Measurements from ENCODE around the gene ADGRV1. TPM values are rescaled to one million over a fixed set of nuclear protein-coding genes. Genes with fewer than 3 reads are reported as not detected.
"Not testable (repeated sequence)": the region's sequence is repeated elsewhere in the genome, so short reads cannot be mapped to it uniquely, and the experiment has no call there.

ADGRV1 gene
- polyA plus RNA-seq, 1 of the 3 experiments (the other 2 are of a cell fraction), result 0.23 TPM

DNA sequence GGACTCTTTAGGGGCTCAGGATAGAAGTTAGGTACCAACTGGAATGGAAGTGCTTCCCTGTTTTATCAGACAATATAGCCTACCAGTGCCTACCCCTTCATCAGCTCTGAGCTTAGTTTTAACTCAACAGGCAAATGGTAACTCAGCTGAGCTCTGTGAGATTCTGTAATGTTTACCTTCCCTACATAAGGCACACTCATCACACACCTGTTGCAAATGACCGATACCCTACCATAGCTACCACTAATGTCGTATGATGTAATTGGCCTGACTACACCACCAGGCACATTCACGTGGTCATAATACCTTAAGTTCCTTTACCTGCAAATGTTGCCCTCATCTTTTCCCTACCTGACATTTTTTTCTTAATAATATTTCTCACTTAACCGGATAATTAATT is 254.8 kb downstream of the ADGRV1 start:
- ChIA-PET POLR2A (no interaction called here), CTCF (interaction anchor here (1.0 kb wide), 1 partner anchor 11 kb away, joined by 3 read pairs; no protein-coding TSS in a partner anchor)
- H3K4me3 ChIP-seq (ENCODE audit: low read depth in 2 of 2, low read length in 1 of 2), result no peak overlapping the region
- H3K9me3 ChIP-seq, result no peaks in the 10 kb centered on the region
- no peak overlapping the region for H3K27ac ChIP-seq (ENCODE audit: low read depth in 2 of 2, low read length in 1 of 2)
- peaks cover 0 to 5% of the 10 kb centered on the region in 2 experiments; a peak in 2 of 4 replicates for H3K4me1 ChIP-seq (ENCODE audit: control insufficient read depth in 1 of 2, insufficient read depth in 2 of 2, low read depth in 1 of 2, low read length in 1 of 2)
- no peaks in the 10 kb centered on the region for H3F3A ChIP-seq (replicated peaks; ENCODE audit: insufficient read depth)
- no peaks in the 10 kb centered on the region for H3K36me3 ChIP-seq (replicated peaks in 1 of 2; ENCODE audit: control insufficient read depth in 1 of 2, insufficient read depth in 2 of 2, low read length in 1 of 2)
- no peak overlapping the region for H3K4me2 ChIP-seq
- DNase-seq, result no peak
- TF ChIP-seq RFX5 (IDR thresholded peaks at IDR 0.05; ENCODE audit: low read length) (no peak), GATA2 (CRISPR knock-in tag; IDR thresholded peaks at IDR 0.05) (no peak), POLR2AphosphoS5 (IDR thresholded peaks at IDR 0.05; ENCODE audit: low read depth, low read length) (no peak)
- TF ChIP-seq, protein P1, sequence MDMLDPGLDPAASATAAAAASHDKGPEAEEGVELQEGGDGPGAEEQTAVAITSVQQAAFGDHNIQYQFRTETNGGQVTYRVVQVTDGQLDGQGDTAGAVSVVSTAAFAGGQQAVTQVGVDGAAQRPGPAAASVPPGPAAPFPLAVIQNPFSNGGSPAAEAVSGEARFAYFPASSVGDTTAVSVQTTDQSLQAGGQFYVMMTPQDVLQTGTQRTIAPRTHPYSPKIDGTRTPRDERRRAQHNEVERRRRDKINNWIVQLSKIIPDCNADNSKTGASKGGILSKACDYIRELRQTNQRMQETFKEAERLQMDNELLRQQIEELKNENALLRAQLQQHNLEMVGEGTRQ (IDR thresholded peaks at IDR 0.05; ENCODE audit: borderline replicate concordance, low read depth, low read length), result no peak
- TF ChIP-seq, protein P2, sequence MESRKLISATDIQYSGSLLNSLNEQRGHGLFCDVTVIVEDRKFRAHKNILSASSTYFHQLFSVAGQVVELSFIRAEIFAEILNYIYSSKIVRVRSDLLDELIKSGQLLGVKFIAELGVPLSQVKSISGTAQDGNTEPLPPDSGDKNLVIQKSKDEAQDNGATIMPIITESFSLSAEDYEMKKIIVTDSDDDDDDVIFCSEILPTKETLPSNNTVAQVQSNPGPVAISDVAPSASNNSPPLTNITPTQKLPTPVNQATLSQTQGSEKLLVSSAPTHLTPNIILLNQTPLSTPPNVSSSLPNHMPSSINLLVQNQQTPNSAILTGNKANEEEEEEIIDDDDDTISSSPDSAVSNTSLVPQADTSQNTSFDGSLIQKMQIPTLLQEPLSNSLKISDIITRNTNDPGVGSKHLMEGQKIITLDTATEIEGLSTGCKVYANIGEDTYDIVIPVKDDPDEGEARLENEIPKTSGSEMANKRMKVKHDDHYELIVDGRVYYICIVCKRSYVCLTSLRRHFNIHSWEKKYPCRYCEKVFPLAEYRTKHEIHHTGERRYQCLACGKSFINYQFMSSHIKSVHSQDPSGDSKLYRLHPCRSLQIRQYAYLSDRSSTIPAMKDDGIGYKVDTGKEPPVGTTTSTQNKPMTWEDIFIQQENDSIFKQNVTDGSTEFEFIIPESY (IDR thresholded peaks at IDR 0.05; ENCODE audit: borderline replicate concordance, low read depth), result no peak
- H3K9me2 ChIP-seq, result no peaks in the 10 kb centered on the region
- H4K20me1 ChIP-seq (ENCODE audit: insufficient read depth), result no peaks in the 10 kb centered on the region
- H3K79me2 ChIP-seq (ENCODE audit: insufficient read depth), result no peaks in the 10 kb centered on the region
- H3K27me3 ChIP-seq (ENCODE audit: insufficient read depth), result no peaks in the 10 kb centered on the region
- no peak overlapping the region for H3K9ac ChIP-seq
- 79% methylated on average over 4 of the region's 4 CpGs for WGBS (ENCODE audit: low lambda C conversion rate)
- H2AFZ ChIP-seq (ENCODE audit: low read depth), result no peak overlapping the region

DNA sequence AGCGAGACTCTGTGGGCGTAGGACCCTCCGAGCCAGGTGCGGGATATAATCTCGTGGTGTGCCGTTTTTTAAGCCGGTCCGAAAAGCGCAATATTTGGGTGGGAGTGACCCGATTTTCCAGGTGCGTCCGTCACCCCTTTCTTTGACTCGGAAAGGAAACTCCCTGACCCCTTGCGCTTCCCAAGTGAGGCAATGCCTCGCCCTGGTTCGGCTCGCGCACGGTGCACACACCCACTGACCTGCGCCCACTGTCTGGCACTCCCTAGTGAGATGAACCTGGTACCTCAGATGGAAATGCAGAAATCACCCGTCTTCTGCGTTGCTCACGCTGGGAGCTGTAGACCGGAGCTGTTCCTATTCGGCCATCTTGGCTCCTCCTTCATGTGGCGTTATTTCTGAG is 263.5 kb downstream of the ADGRV1 start:
- H3K4me1 ChIP-seq (ENCODE audit: control insufficient read depth in 1 of 2, insufficient read depth in 2 of 2, low read depth in 1 of 2, low read length in 1 of 2); H3K9ac ChIP-seq; H3K36me3 ChIP-seq (replicated peaks in 1 of 2; ENCODE audit: control insufficient read depth in 1 of 2, insufficient read depth in 2 of 2, low read length in 1 of 2); H3K9me2 ChIP-seq; H3K27ac ChIP-seq (ENCODE audit: low read depth in 2 of 2, low read length in 1 of 2); CTCF ChIA-PET; H4K20me1 ChIP-seq (ENCODE audit: insufficient read depth); POLR2A ChIA-PET; H3F3A ChIP-seq (replicated peaks; ENCODE audit: insufficient read depth); H3K79me2 ChIP-seq (ENCODE audit: insufficient read depth); H2AFZ ChIP-seq (ENCODE audit: low read depth); H3K9me3 ChIP-seq; H3K4me2 ChIP-seq; H3K27me3 ChIP-seq (ENCODE audit: insufficient read depth); H3K4me3 ChIP-seq (ENCODE audit: low read depth in 2 of 2, low read length in 1 of 2); DNase-seq: not testable (repeated sequence)
- 67% methylated on average over 23 of the region's 26 CpGs for WGBS (ENCODE audit: low lambda C conversion rate)

GRCh38 chr5:90824436-90824835 is 265.8 kb downstream of the ADGRV1 start:
- no peaks in the 10 kb centered on the region for H3K9me3 ChIP-seq
- no peaks in the 10 kb centered on the region for H3F3A ChIP-seq (replicated peaks; ENCODE audit: insufficient read depth)
- H3K36me3 ChIP-seq (replicated peaks in 1 of 2; ENCODE audit: control insufficient read depth in 1 of 2, insufficient read depth in 2 of 2, low read length in 1 of 2), result no peaks in the 10 kb centered on the region
- H3K4me3 ChIP-seq (ENCODE audit: low read depth in 2 of 2, low read length in 1 of 2), result no peak overlapping the region
- H3K27me3 ChIP-seq (ENCODE audit: insufficient read depth), result no peaks in the 10 kb centered on the region
- CTCF ChIA-PET, result no interaction called here
- no peak overlapping the region for H3K27ac ChIP-seq (ENCODE audit: low read depth in 2 of 2, low read length in 1 of 2)
- H3K4me2 ChIP-seq, result no peak overlapping the region
- H3K79me2 ChIP-seq (ENCODE audit: insufficient read depth), result no peaks in the 10 kb centered on the region
- 44% methylated on average over 3 of the region's 3 CpGs for WGBS (ENCODE audit: low lambda C conversion rate)
- H3K9me2 ChIP-seq, result no peaks in the 10 kb centered on the region; the same call in 1 of the 2 replicates
- no peak overlapping the region for H2AFZ ChIP-seq (ENCODE audit: low read depth)
- no peaks in the 10 kb centered on the region for H3K4me1 ChIP-seq (ENCODE audit: control insufficient read depth in 1 of 2, insufficient read depth in 2 of 2, low read depth in 1 of 2, low read length in 1 of 2)
- DNase-seq, result no peak
- no peaks in the 10 kb centered on the region for H4K20me1 ChIP-seq (ENCODE audit: insufficient read depth)
- no peak overlapping the region for H3K9ac ChIP-seq
- POLR2A ChIA-PET, result no interaction called here
- TF ChIP-seq ELF1 (IDR thresholded peaks at IDR 0.05), result no peak
- TF ChIP-seq, protein P3, sequence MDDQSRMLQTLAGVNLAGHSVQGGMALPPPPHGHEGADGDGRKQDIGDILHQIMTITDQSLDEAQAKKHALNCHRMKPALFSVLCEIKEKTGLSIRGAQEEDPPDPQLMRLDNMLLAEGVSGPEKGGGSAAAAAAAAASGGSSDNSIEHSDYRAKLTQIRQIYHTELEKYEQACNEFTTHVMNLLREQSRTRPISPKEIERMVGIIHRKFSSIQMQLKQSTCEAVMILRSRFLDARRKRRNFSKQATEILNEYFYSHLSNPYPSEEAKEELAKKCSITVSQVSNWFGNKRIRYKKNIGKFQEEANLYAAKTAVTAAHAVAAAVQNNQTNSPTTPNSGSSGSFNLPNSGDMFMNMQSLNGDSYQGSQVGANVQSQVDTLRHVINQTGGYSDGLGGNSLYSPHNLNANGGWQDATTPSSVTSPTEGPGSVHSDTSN (IDR thresholded peaks at IDR 0.05), result no peak
- TF ChIP-seq SMC3 (IDR thresholded peaks at IDR 0.05; ENCODE audit: low read depth, low read length), result no peak
- no peak for TF ChIP-seq EZH2phosphoT487 (IDR thresholded peaks at IDR 0.05; ENCODE audit: borderline replicate concordance, low read depth)
- TF ChIP-seq GATA2 (CRISPR knock-in tag; IDR thresholded peaks at IDR 0.05), result no peak
- TF ChIP-seq RCOR1 (IDR thresholded peaks at IDR 0.05; ENCODE audit: low read length), result no peak
- TF ChIP-seq FOSL2 (IDR thresholded peaks at IDR 0.05; ENCODE audit: borderline replicate concordance, low read depth), result no peak
- TF ChIP-seq GABPA (IDR thresholded peaks at IDR 0.05; ENCODE audit: low read depth), result no peak
- TF ChIP-seq, protein P1 (IDR thresholded peaks at IDR 0.05; ENCODE audit: borderline replicate concordance, low read depth, low read length), result no peak
- TF ChIP-seq YY1 (IDR thresholded peaks at IDR 0.05; ENCODE audit: low read depth), result no peak
- no peak for TF ChIP-seq SIN3A (IDR thresholded peaks at IDR 0.05; ENCODE audit: borderline replicate concordance, low read depth, low read length)
- no peak for TF ChIP-seq TAF1 (IDR thresholded peaks at IDR 0.05; ENCODE audit: borderline replicate concordance, low read depth, low read length)
- no peak for TF ChIP-seq RFX5 (IDR thresholded peaks at IDR 0.05; ENCODE audit: low read length)
- TF ChIP-seq EP300 (IDR thresholded peaks at IDR 0.05; ENCODE audit: borderline replicate concordance in 1 of 2, low read depth in 1 of 2, low read length in 1 of 2), result no peak
- TF ChIP-seq RXRA (IDR thresholded peaks at IDR 0.05; ENCODE audit: borderline replicate concordance, low read depth), result no peak
- no peak for TF ChIP-seq FOXJ3 (CRISPR knock-in tag; IDR thresholded peaks at IDR 0.05)

Data from SK-N-SH (cell line).